ENCODE results near the gene C1QTNF4. TPM values are rescaled to one million over a fixed set of nuclear protein-coding genes. Genes with fewer than 3 reads are reported as not detected.
A peak's percentile ranks its signal among the peaks of the same experiment; 100 is the strongest.

C1QTNF4 gene
- total and polyA plus RNA-seq, 2 of the 13 experiments (the other 11 are each of a cell fraction or from before 2014, with no cell fraction given), result not detected

DNA sequence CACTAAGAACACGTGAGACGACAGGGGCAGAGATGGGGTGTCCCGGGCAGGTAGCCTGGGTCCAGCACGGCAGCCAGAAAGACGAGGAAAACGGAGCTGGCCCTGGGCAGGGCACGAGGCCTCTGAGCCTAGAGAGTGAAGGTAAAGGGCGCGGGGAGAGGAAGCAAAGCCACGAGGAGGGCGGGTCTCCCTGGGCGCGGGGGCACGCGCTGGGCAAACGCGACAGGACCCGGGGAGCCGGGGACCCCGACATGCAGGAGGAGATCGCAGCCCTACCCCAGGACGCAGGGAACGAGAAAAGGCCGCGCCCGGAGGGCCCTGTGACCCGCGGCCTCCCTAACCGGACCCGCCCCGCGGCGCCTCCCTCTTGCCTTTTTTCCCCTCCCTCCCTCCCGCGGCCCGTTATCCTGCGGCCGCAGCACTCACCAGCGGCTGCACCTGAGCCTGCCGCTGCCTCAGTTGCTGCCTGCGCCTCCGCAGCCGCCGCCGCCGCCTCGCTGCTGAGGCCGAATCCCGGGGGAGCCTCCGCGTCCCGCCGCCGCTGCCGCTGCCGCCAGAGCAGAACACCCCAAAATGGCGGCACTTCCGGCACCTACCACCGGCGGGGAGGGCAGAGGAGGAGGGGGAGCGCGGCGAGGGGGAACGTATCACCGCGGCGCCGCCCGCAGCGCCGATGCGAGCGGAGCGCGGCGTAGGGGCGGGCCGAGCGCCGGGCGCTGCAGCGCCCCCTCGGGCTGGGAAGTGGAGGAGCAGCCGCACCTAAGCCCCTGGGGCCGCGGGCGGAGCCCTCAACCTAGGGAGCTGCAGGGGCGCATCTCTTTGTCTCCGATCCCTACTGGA is 41.4 kb downstream of the C1QTNF4 start, which contains the start of gene CELF1 (continued):
- no peak for TF ChIP-seq CCAR2 (optimal IDR thresholded peaks at IDR 0.05; ENCODE audit: low read depth, low read length)
- TF ChIP-seq, protein P1, sequence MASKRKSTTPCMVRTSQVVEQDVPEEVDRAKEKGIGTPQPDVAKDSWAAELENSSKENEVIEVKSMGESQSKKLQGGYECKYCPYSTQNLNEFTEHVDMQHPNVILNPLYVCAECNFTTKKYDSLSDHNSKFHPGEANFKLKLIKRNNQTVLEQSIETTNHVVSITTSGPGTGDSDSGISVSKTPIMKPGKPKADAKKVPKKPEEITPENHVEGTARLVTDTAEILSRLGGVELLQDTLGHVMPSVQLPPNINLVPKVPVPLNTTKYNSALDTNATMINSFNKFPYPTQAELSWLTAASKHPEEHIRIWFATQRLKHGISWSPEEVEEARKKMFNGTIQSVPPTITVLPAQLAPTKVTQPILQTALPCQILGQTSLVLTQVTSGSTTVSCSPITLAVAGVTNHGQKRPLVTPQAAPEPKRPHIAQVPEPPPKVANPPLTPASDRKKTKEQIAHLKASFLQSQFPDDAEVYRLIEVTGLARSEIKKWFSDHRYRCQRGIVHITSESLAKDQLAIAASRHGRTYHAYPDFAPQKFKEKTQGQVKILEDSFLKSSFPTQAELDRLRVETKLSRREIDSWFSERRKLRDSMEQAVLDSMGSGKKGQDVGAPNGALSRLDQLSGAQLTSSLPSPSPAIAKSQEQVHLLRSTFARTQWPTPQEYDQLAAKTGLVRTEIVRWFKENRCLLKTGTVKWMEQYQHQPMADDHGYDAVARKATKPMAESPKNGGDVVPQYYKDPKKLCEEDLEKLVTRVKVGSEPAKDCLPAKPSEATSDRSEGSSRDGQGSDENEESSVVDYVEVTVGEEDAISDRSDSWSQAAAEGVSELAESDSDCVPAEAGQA (IDR thresholded peaks at IDR 0.05; ENCODE audit: low read depth), result peak; percentile 91
- TF ChIP-seq, protein P1 (CRISPR knock-in tag; IDR thresholded peaks at IDR 0.05; ENCODE audit: borderline replicate concordance), result no peak
- no peak; the same call in 1 of the 2 replicates for TF ChIP-seq ZNF614 (CRISPR knock-in tag; IDR thresholded peaks at IDR 0.05; ENCODE audit: borderline replicate concordance)
- TF ChIP-seq DMAP1 (CRISPR knock-in tag; IDR thresholded peaks at IDR 0.05), result peak; percentile 73
- TF ChIP-seq KAT2B (IDR thresholded peaks at IDR 0.05; ENCODE audit: borderline replicate concordance, low read depth, low read length), result no peak
- TF ChIP-seq MXI1 (IDR thresholded peaks at IDR 0.05; ENCODE audit: borderline replicate concordance, low read depth, low read length), result peak; percentile 53; the same call in 1 of the 3 replicates
- TF ChIP-seq ZNF10 (CRISPR knock-in tag; IDR thresholded peaks at IDR 0.05; ENCODE audit: borderline replicate concordance, low read depth), result no peak
- TF ChIP-seq ZNF24 (IDR thresholded peaks at IDR 0.05), result no peak
- TF ChIP-seq, protein P2, sequence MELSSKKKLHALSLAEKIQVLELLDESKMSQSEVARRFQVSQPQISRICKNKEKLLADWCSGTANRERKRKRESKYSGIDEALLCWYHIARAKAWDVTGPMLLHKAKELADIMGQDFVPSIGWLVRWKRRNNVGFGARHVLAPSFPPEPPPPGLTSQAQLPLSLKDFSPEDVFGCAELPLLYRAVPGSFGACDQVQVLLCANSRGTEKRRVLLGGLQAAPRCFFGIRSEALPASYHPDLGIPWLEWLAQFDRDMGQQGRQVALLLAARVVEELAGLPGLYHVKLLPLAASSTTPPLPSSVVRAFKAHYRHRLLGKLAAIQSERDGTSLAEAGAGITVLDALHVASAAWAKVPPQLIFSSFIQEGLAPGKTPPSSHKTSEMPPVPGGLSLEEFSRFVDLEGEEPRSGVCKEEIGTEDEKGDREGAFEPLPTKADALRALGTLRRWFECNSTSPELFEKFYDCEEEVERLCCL (CRISPR knock-in tag; IDR thresholded peaks at IDR 0.05; ENCODE audit: borderline replicate concordance), result no peak
- TF ChIP-seq ZKSCAN8 (CRISPR knock-in tag; IDR thresholded peaks at IDR 0.05; ENCODE audit: borderline replicate concordance), result 0 out of 2 replicates have a peak, but pooled peaks have one; percentile 37
- no peak for TF ChIP-seq ZMYM3 (CRISPR knock-in tag; IDR thresholded peaks at IDR 0.05)
- TF ChIP-seq ZNF709 (CRISPR knock-in tag; IDR thresholded peaks at IDR 0.05), result peak; percentile 32; the same call in 1 of the 2 replicates
- TF ChIP-seq GATAD1 (CRISPR knock-in tag; IDR thresholded peaks at IDR 0.05), result peak; percentile 71; the same call in 1 of the 2 replicates
- peak; percentile 73; the same call in 1 of the 2 replicates for TF ChIP-seq YEATS4 (CRISPR knock-in tag; IDR thresholded peaks at IDR 0.05; ENCODE audit: borderline replicate concordance)
- TF ChIP-seq PRPF4 (IDR thresholded peaks at IDR 0.05; ENCODE audit: low read depth, low read length, poor library complexity, severe bottlenecking), result no peak
- no peak for TF ChIP-seq HOXA7 (CRISPR knock-in tag; IDR thresholded peaks at IDR 0.05)
- no peak for TF ChIP-seq ZMYM2 (CRISPR knock-in tag; IDR thresholded peaks at IDR 0.05)
- peak; percentile 47 for TF ChIP-seq ZNF501 (CRISPR knock-in tag; IDR thresholded peaks at IDR 0.05)
- no peak for TF ChIP-seq ZBTB21 (CRISPR knock-in tag; IDR thresholded peaks at IDR 0.05)
- peak; percentile 100 for TF ChIP-seq MAZ (IDR thresholded peaks at IDR 0.05; ENCODE audit: borderline replicate concordance, low read depth, low read length)
- peak; percentile 100 for TF ChIP-seq MAZ (CRISPR knock-in tag; IDR thresholded peaks at IDR 0.05; ENCODE audit: low read depth)
- no peak for TF ChIP-seq ZNF335 (CRISPR knock-in tag; IDR thresholded peaks at IDR 0.05)
- no peak for TF ChIP-seq SRSF9 (IDR thresholded peaks at IDR 0.05; ENCODE audit: borderline replicate concordance, insufficient read depth, low read depth, low read length, poor library complexity, severe bottlenecking)
